ENCODE results near the gene ZNF396. TPM values are rescaled to one million over a fixed set of nuclear protein-coding genes. Genes with fewer than 3 reads are reported as not detected.

Gene ZNF396
- polyA plus RNA-seq, 1 experiment = 1.1 TPM

- no peak for TF ChIP-seq CTCF (IDR thresholded peaks at IDR 0.05; ENCODE audit: low read depth, low read length)
- Histone ChIP-seq H3K4me3 (ENCODE audit: low read depth, low read length) (no peak overlapping the region), H3K9me3 (ENCODE audit: control insufficient read depth, insufficient read depth, low read length) (no peaks in the 10 kb centered on the region), H3K27me3 (ENCODE audit: control insufficient read depth, insufficient read depth, low read length) (no peaks in the 10 kb centered on the region), H3K27ac (ENCODE audit: low read depth, low read length) (no peak overlapping the region)
- ChIA-PET POLR2A (interaction anchor here (1.1 to 1.5 kb wide), 2 partner anchors 9 to 45 kb away, joined by 3 to 7 read pairs; partner anchors contain the start of genes ZNF24 and ZSCAN30), CTCF (interaction anchor here (1.5 to 1.6 kb wide), 2 partner anchors 52 to 103 kb away, joined by 4 read pairs; no protein-coding TSS in a partner anchor)
- no peak for DNase-seq (ENCODE audit: low read depth, low spot score)
Observed at GRCh38 chr18:35334821-35335220, 42.3 kb downstream of the ZNF396 start.

GRCh38 chr18:35334212-35334611 is 42.9 kb downstream of the ZNF396 start:
- H3K4me3 ChIP-seq (ENCODE audit: low read depth, low read length) = no peak overlapping the region
- CTCF ChIA-PET = interaction anchor here (0.6 to 1.6 kb wide), 3 partner anchors 52 to 103 kb away, joined by 4 to 7 read pairs (median 4); no protein-coding TSS in a partner anchor
- H3K27ac ChIP-seq (ENCODE audit: low read depth, low read length) = no peak overlapping the region
- DNase-seq (ENCODE audit: low read depth, low spot score) = no peak
- H3K27me3 ChIP-seq (ENCODE audit: control insufficient read depth, insufficient read depth, low read length) = no peaks in the 10 kb centered on the region
- POLR2A ChIA-PET = no interaction called here
- TF ChIP-seq CTCF (IDR thresholded peaks at IDR 0.05; ENCODE audit: low read depth, low read length) = no peak
- no peaks in the 10 kb centered on the region for H3K9me3 ChIP-seq (ENCODE audit: control insufficient read depth, insufficient read depth, low read length)

GRCh38 chr18:35331367-35332087 is 45.6 kb downstream of the ZNF396 start:
- Histone ChIP-seq H3K27ac (ENCODE audit: low read depth, low read length) (no peak overlapping the region), H3K4me3 (ENCODE audit: low read depth, low read length) (no peak overlapping the region), H3K27me3 (ENCODE audit: control insufficient read depth, insufficient read depth, low read length) (no peaks in the 10 kb centered on the region), H3K9me3 (ENCODE audit: control insufficient read depth, insufficient read depth, low read length) (no peaks in the 10 kb centered on the region)
- TF ChIP-seq CTCF (IDR thresholded peaks at IDR 0.05; ENCODE audit: low read depth, low read length) = no peak
- ChIA-PET POLR2A (no interaction called here), CTCF (no interaction called here)
- DNase-seq (ENCODE audit: low read depth, low spot score) = no peak

GRCh38 chr18:35328868-35329267 is 48.3 kb downstream of the ZNF396 start:
- CTCF ChIA-PET = no interaction called here
- no peak for TF ChIP-seq CTCF (IDR thresholded peaks at IDR 0.05; ENCODE audit: low read depth, low read length)
- H3K4me3 ChIP-seq (ENCODE audit: low read depth, low read length) = no peak overlapping the region
- DNase-seq (ENCODE audit: low read depth, low spot score) = no peak
- POLR2A ChIA-PET = no interaction called here
- no peaks in the 10 kb centered on the region for H3K27me3 ChIP-seq (ENCODE audit: control insufficient read depth, insufficient read depth, low read length)
- no peaks in the 10 kb centered on the region for H3K9me3 ChIP-seq (ENCODE audit: control insufficient read depth, insufficient read depth, low read length)
- H3K27ac ChIP-seq (ENCODE audit: low read depth, low read length) = no peak overlapping the region

- no peak for DNase-seq (ENCODE audit: low read depth, low spot score)
- no peak overlapping the region for H3K4me3 ChIP-seq (ENCODE audit: low read depth, low read length)
- CTCF ChIA-PET = interaction anchor here (0.6 kb wide), 1 partner anchor 446 kb away, joined by 5 read pairs; no protein-coding TSS in a partner anchor
- POLR2A ChIA-PET = no interaction called here
- TF ChIP-seq CTCF (IDR thresholded peaks at IDR 0.05; ENCODE audit: low read depth, low read length) = no peak
- no peak overlapping the region for H3K27ac ChIP-seq (ENCODE audit: low read depth, low read length)
- no peaks in the 10 kb centered on the region for H3K27me3 ChIP-seq (ENCODE audit: control insufficient read depth, insufficient read depth, low read length)
- no peaks in the 10 kb centered on the region for H3K9me3 ChIP-seq (ENCODE audit: control insufficient read depth, insufficient read depth, low read length)
Observed at GRCh38 chr18:35326695-35327387, 50.3 kb downstream of the ZNF396 start.
